Non-pigmented ciliary epithelial cell (primary cell): ENCODE data around the gene CCNG2.
"Not testable (repeated sequence)": the region's sequence is repeated elsewhere in the genome, so short reads cannot be mapped to it uniquely, and the experiment has no call there.

Experiments
- DNase-seq: peaks from one replicate; pipeline ENCODE4 v3.0.0-alpha.2; 2010; ENCODE audit warnings: low read depth

CCNG2 gene

GRCh38 chr4:77156912-77157858, at the start of gene CCNG2:
Gene CCNG2 (plus strand): TSS chr4:77157207. CDS start chr4:77158533, 1,326 bp downstream.
- DNase-seq, result peak; percentile 65

- DNase-seq, result no peak
These were observed 46.3 kb upstream of the CCNG2 start for GRCh38 chr4:77110730-77111129.

- DNase-seq, result no peak
These were observed 43.9 kb upstream of the CCNG2 start for GRCh38 chr4:77113069-77113468.

- no peak for DNase-seq
These were observed 39.3 kb upstream of the CCNG2 start for GRCh38 chr4:77117721-77118120.

GRCh38 chr4:77120886-77121508, 36.0 kb upstream of the CCNG2 start:
- no peak for DNase-seq

GRCh38 chr4:77121736-77122240, 35.2 kb upstream of the CCNG2 start:
- DNase-seq, result no peak

- no peak for DNase-seq
These were observed 34.4 kb upstream of the CCNG2 start for GRCh38 chr4:77122656-77123055.

GRCh38 chr4:77123411-77123810, 33.6 kb upstream of the CCNG2 start:
- DNase-seq, result no peak

GRCh38 chr4:77124576-77124975, 32.4 kb upstream of the CCNG2 start:
- no peak for DNase-seq

- no peak for DNase-seq
These were observed 31.0 kb upstream of the CCNG2 start for GRCh38 chr4:77125961-77126360.

- DNase-seq, result no peak
These were observed 30.2 kb upstream of the CCNG2 start for GRCh38 chr4:77126809-77127208.

- DNase-seq, result no peak
These were observed 29.8 kb upstream of the CCNG2 start for GRCh38 chr4:77127215-77127614.

GRCh38 chr4:77127837-77128621, 29.0 kb upstream of the CCNG2 start:
- no peak for DNase-seq

GRCh38 chr4:77132652-77133312, 24.2 kb upstream of the CCNG2 start:
- no peak for DNase-seq

GRCh38 chr4:77137448-77137847, 19.6 kb upstream of the CCNG2 start:
- not testable (repeated sequence) for DNase-seq

- no peak for DNase-seq
These were observed 14.9 kb upstream of the CCNG2 start for GRCh38 chr4:77141964-77142645.

- DNase-seq, result no peak
These were observed 14.4 kb upstream of the CCNG2 start for GRCh38 chr4:77142646-77143028.

- DNase-seq, result no peak
These were observed 13.9 kb upstream of the CCNG2 start for GRCh38 chr4:77143091-77143490.

- no peak for DNase-seq
These were observed 11.2 kb upstream of the CCNG2 start for GRCh38 chr4:77145842-77146185.

GRCh38 chr4:77146186-77147078, 10.6 kb upstream of the CCNG2 start:
- no peak for DNase-seq
